Subcutaneous abdominal adipose tissue (tissue), 5 donors: ENCODE results near the gene GABRA4.

Experiments used
- H3K27ac ChIP-seq: one replicate; pipeline ENCODE4 v1.7.0; 2013; ENCODE audit warnings: low read depth, mild to moderate bottlenecking, inconsistent platforms, low read length, moderate library complexity
- H3K27me3 ChIP-seq, 5 donors: one replicate each; pipeline ENCODE4 v1.7.0; 2013; ENCODE audit warnings: low read length in 5 of 5, inconsistent platforms in 1 of 5; ENCODE audit not compliant: control insufficient read depth in 5 of 5, insufficient read depth in 4 of 5
- H3K36me3 ChIP-seq, 5 donors: one replicate each; pipeline ENCODE4 v1.7.0; 2013; ENCODE audit warnings: low read length in 5 of 5; ENCODE audit not compliant: control insufficient read depth in 5 of 5, insufficient read depth in 5 of 5
- H3K4me1 ChIP-seq, 5 donors: one replicate each; pipeline ENCODE4 v1.7.0; 2013; ENCODE audit warnings: low read length in 5 of 5, mild to moderate bottlenecking in 3 of 5, moderate library complexity in 1 of 5; ENCODE audit not compliant: control insufficient read depth in 5 of 5, insufficient read depth in 5 of 5
- H3K4me3 ChIP-seq, 5 donors: one replicate each; pipeline ENCODE4 v1.7.0; 2013; ENCODE audit warnings: low read length in 5 of 5, low read depth in 1 of 5
- H3K9ac ChIP-seq, 5 donors: one replicate each; pipeline ENCODE4 v1.7.0; 2013; ENCODE audit warnings: low read length in 5 of 5, mild to moderate bottlenecking in 4 of 5, moderate library complexity in 3 of 5
- H3K9me3 ChIP-seq, 5 donors: one replicate each; pipeline ENCODE4 v1.7.0; 2013; ENCODE audit warnings: low read length in 5 of 5; ENCODE audit not compliant: control insufficient read depth in 5 of 5
- donor health status: healthy.
- donor health status: healthy.
- donor health status: healthy.
- donor health status: healthy.
- donor health status: healthy.

GABRA4 gene

DNA sequence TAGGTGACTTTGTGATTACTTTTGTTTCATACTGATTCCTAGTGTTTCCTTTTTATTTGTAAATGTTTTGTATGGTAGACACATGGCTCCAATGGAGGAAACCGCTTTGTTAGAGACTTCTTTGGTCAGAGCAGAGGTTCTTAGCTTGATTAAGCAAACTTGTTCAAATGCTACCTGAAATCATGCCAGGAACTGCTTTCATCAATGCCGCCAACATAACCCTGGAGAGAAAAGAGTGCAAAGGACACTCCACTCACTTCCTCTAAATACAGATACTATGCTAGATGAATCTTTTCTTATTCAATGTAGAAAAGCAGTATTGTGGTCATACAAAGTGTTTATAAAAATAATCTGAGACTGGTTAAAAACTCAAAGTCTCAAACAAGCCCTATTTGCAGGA, 58.7 kb downstream of the GABRA4 start:
- H3K4me3 ChIP-seq: no peak overlapping the region
- H3K36me3 ChIP-seq: no peaks in the 10 kb centered on the region
- no peak overlapping the region for H3K9ac ChIP-seq
- H3K27ac ChIP-seq: no peak overlapping the region
- H3K9me3 ChIP-seq: no peaks in the 10 kb centered on the region
- H3K4me1 ChIP-seq: no peaks in the 10 kb centered on the region
- peaks cover 0 to 3% (median 0%) of the 10 kb centered on the region in 5 donors for H3K27me3 ChIP-seq

GRCh38 chr4:46933686-46934085, 59.7 kb downstream of the GABRA4 start:
- no peak overlapping the region for H3K9ac ChIP-seq
- H3K4me1 ChIP-seq: no peaks in the 10 kb centered on the region
- H3K36me3 ChIP-seq: no peaks in the 10 kb centered on the region
- H3K27ac ChIP-seq: no peak overlapping the region
- no peaks in the 10 kb centered on the region for H3K9me3 ChIP-seq
- H3K4me3 ChIP-seq: no peak overlapping the region
- H3K27me3 ChIP-seq: peaks cover 0 to 3% (median 0%) of the 10 kb centered on the region in 5 donors

DNA sequence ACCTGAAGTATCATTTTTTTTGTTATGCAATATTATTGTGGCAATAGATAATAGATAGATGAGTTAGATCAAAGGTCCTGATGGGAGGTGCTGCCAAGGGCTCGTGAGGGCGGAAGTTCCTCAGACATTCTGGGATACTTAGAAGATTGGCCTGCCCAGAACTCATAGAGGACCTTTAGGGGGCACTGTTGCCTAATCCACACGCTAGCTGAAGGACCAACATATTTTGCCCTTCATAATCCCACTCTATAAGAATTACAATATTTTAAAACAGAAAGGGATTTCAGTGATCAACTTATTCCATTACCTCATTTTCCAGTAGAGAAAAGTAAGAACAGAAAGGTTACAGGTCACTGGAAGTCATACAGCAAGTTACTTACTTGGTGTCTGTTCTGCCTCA, 61.4 kb downstream of the GABRA4 start:
- Histone ChIP-seq H3K27me3 (peaks cover 0 to 3% (median 0%) of the 10 kb centered on the region in 5 donors), H3K4me3 (no peak overlapping the region), H3K9ac (no peak overlapping the region), H3K9me3 (no peaks in the 10 kb centered on the region), H3K4me1 (no peaks in the 10 kb centered on the region), H3K36me3 (no peaks in the 10 kb centered on the region), H3K27ac (no peak overlapping the region)

DNA sequence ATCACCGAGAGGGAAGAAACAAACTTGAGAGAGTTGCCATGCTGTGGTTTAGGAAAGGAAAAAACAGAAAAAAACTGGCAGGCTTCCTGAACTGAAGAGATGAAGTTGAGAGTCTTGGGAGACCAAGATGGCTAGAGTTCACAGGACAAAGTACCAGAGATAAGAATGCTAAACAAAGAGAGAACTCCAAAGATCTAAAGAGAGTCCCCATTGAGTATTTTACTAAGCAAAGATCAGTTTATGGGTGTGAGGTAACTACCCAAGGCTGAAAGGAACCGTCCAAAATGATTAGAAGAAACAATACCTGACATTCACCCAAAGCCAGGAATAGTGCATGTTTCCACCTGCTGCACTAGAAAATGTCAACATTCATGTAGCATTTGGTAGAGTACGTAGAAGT, 62.5 kb downstream of the GABRA4 start:
- Histone ChIP-seq H3K27me3 (peaks cover 0 to 3% (median 0%) of the 10 kb centered on the region in 5 donors), H3K9me3 (no peaks in the 10 kb centered on the region), H3K27ac (no peak overlapping the region), H3K4me1 (no peaks in the 10 kb centered on the region), H3K4me3 (no peak overlapping the region), H3K9ac (no peak overlapping the region), H3K36me3 (no peaks in the 10 kb centered on the region)

DNA sequence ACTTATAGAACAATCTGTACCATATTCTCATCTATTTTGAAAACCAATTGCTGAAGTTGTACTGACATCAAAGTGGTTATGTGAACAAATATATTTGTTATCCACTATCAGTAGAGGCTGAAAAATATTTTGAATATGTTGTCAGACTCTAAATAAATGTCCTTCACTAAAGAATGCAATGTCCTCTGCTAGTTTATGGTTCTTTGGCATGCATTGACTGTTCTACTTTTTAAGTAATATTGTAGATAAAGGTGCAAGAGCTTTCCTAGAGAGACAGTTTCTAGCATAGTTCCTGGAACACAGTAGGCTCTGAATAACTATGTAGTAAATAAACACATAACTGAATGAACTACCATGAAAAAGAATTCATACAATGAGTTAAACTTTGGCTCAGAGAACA, 66.2 kb downstream of the GABRA4 start:
- Histone ChIP-seq H3K9ac (no peak overlapping the region), H3K36me3 (no peaks in the 10 kb centered on the region), H3K4me1 (no peaks in the 10 kb centered on the region), H3K9me3 (no peaks in the 10 kb centered on the region), H3K27me3 (no peaks in the 10 kb centered on the region), H3K4me3 (no peak overlapping the region), H3K27ac (no peak overlapping the region)

- no peak overlapping the region for H3K27ac ChIP-seq
These were observed 68.4 kb downstream of the GABRA4 start for GRCh38 chr4:46924789-46925529.

GRCh38 chr4:46922205-46922604, 71.2 kb downstream of the GABRA4 start:
- no peaks in the 10 kb centered on the region for H3K36me3 ChIP-seq
- no peak overlapping the region for H3K9ac ChIP-seq
- no peaks in the 10 kb centered on the region for H3K4me1 ChIP-seq
- H3K27me3 ChIP-seq: no peaks in the 10 kb centered on the region
- H3K9me3 ChIP-seq: no peaks in the 10 kb centered on the region
- no peak overlapping the region for H3K4me3 ChIP-seq
- no peak overlapping the region for H3K27ac ChIP-seq

More at GRCh38 chr4:46924789-46925529, 68.4 kb downstream of the GABRA4 start:
- Histone ChIP-seq H3K9ac (no peak overlapping the region), H3K4me1 (no peaks in the 10 kb centered on the region), H3K9me3 (no peaks in the 10 kb centered on the region), H3K36me3 (no peaks in the 10 kb centered on the region), H3K27me3 (no peaks in the 10 kb centered on the region), H3K4me3 (no peak overlapping the region)

DNA sequence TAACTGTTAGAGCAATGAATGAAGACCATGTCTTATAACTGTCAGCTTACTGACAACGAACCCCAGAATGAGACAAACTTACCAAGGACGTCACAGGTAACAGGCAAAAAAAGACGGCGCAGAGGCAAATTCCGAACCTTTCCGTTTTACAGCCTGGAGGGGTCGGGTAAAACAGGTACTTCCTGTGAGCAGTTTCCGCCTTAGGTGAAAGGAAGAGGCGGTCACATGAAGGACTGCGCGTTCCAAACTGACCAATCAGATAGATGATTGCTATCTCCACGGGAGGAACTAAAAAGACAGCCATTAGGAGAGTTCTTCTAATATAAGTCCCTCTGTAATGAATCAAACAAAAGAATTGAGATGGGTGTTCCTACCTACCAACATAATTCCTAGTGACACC, 84.3 kb downstream of the GABRA4 start, which contains the start of gene COX7B2:
Gene COX7B2 (minus strand): TSS at position 168 of the 400 bp plus-strand sequence. CDS start 174,053 bp downstream, outside the sequence.
- H3K36me3 ChIP-seq: no peaks in the 10 kb centered on the region

GRCh38 chr4:46908148-46908547, 85.2 kb downstream of the GABRA4 start:
- Histone ChIP-seq H3K4me3 (no peak overlapping the region), H3K4me1 (no peaks in the 10 kb centered on the region), H3K27me3 (no peaks in the 10 kb centered on the region), H3K36me3 (no peaks in the 10 kb centered on the region), H3K27ac (no peak overlapping the region), H3K9me3 (no peaks in the 10 kb centered on the region), H3K9ac (no peak overlapping the region)

More for the DNA sequence above, 84.3 kb downstream of the GABRA4 start, which contains the start of gene COX7B2:
- H3K9me3 ChIP-seq: no peaks in the 10 kb centered on the region
- H3K4me1 ChIP-seq: no peaks in the 10 kb centered on the region
- no peak within 1 kb of the TSS for H3K27ac ChIP-seq
- H3K4me3 ChIP-seq: no peak within 1 kb of the TSS
- H3K9ac ChIP-seq: no peak within 1 kb of the TSS
- H3K27me3 ChIP-seq: no peaks in the 10 kb centered on the region

GRCh38 chr4:46900082-46900481, 93.3 kb downstream of the GABRA4 start:
- no peaks in the 10 kb centered on the region for H3K27me3 ChIP-seq
- no peaks in the 10 kb centered on the region for H3K36me3 ChIP-seq
- H3K4me1 ChIP-seq: no peaks in the 10 kb centered on the region
- no peaks in the 10 kb centered on the region for H3K9me3 ChIP-seq
- H3K4me3 ChIP-seq: no peak overlapping the region
- no peak overlapping the region for H3K9ac ChIP-seq
- no peak overlapping the region for H3K27ac ChIP-seq
